HG02981 (cell line): ENCODE data around the gene SLTM.
A peak's percentile ranks its signal among the peaks of the same experiment; 100 is the strongest.
"Not testable (repeated sequence)": the region's sequence is repeated elsewhere in the genome, so short reads cannot be mapped to it uniquely, and the experiment has no call there.

ENCODE experiments used
- ATAC-seq: cut with Tn5 transposase; IDR thresholded peaks from one replicate; pipeline ENCODE4 v1.9.1; 2021; ENCODE audit warnings: mild to moderate bottlenecking, moderate library complexity; ENCODE audit not compliant: unreplicated experiment

SLTM gene

DNA sequence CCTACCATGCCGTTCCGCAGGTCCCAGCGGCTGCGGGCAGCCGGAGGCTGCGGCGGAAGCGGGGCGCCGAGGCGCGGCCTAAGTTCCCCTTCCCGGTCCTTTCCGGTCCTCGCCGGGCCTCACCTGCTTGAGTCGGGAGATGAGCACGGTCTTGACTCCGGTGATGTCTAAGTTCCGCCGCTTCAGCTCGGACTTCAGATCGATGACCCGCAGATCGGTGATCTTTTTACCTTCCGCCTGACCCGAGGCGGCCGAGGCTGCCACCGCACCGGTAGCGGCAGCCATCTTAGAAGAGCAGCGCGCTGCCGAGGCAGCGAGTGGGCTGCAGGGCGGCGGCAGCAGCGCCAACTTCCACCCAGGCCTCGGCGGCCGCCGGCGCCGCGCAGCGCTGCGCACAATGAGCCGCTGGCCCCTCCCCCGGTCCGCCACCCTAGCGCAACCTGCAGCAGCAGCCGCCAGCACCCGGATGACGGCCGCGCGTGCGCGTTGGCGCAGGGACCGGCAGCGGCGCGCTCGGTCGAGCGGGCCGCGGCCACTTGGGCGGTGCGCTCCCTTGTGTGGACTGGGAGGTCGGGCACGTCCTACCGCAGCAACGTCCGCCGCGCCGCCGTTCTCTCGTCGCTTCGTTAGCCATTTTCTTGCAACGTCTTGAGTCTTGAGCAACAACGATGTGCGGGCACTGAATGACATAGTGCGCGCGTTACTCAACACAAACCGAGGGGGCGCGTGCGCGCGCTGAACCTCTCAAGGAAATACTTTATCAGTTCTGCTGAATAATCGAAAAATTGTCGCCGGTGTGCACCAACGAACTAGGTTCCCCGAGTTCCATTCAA is at the start of gene SLTM:
Gene SLTM, minus strand, starts transcription at position 399 of the 833 bp plus-strand sequence. Its CDS starts 114 bp downstream, at position 285.
- ATAC-seq: peak; percentile 87

DNA sequence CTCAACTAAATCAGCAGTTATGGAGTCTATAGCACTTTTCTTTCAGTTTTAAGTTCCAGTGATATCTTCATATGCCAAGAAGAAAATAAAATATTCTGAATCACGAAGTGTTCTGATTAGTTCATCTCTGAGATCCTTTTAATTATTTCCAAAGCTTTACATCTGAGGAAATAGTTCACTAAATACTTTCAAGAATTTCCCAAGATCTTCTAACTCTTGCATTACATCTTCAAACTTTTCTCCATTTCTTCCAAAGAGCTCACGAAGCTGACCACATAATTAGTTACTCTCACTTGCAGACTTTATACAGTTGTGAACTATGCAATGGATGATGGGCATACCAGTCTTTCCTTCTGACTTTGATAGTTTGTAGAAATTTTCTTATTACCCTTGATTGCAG is 49.8 kb upstream of the SLTM start:
- no peak for ATAC-seq

DNA sequence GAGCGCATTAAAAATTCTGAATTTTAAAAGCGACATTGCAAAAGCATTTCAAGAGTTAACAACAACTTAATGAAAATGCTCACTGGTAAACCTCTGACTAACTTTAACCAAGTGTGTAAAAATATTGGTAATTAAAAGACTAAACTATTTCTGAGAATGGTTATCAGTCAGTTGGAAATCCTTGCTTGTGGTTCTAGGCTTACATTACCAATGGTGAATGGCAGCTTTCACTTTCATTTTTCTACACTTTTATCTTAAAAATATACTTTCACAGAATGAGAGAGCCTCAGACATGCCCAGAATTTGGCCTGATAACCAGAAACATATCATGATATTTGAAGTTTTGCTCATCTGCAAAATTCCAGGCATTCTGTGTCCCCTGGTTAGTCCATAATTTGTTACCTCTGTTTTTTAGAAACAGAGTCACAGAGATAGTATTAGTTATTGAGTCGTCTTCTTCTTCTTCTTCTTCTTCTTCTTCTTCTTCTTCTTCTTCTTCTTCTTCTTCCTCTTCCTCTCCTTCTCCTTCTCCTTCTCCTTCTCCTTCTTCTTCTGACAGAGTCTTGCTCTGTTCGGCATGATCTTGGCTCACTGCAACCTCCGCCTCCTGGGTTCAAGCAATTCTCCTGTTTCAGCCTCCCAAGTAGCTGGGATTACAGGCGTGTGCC is 48.5 kb upstream of the SLTM start:
- no peak for ATAC-seq

DNA sequence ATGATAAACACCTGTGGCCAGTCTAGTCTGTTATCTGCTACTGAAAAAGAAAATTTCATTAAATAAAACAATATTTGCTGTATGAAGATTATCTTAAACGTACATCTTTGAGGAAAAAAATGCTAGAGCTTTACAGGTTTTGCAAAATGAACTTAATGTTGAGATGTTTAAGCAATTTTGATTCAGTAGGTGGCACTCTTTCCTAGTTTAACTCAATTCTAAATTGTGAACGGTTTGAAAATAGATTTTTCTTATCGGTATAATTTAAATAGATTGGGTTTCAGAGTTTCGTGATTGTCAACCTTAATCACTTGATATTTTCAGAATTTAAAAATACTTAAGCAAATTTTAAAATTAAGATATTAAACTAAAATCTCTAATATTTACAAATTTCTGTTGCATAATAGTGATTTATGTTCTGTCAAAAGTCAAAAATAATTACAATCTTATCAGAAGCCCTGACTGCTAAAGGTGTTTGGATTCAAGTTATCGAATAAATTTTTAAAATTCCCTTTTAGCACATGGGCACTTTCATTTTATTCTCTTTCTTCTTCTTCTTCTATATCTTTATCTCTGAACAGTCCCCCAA is 47.0 kb upstream of the SLTM start:
- no peak for ATAC-seq

DNA sequence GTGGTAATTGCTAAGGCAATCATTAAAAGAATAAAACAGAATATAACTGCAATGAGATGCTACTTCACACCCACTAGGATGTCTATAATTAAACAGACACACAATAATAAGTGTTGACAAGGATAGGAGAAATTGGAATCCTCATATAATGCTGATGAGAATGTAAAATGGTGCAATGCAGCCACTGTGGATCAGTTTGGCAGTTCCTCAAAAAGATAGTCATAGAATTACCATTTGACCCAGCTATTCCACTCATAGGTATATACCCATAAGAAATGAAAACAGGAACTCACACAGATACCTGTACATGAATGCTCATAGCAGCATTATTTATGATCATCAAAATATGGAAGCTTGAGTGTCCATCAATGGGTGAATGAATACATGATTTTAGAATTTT is 44.4 kb upstream of the SLTM start:
- ATAC-seq: no peak

DNA sequence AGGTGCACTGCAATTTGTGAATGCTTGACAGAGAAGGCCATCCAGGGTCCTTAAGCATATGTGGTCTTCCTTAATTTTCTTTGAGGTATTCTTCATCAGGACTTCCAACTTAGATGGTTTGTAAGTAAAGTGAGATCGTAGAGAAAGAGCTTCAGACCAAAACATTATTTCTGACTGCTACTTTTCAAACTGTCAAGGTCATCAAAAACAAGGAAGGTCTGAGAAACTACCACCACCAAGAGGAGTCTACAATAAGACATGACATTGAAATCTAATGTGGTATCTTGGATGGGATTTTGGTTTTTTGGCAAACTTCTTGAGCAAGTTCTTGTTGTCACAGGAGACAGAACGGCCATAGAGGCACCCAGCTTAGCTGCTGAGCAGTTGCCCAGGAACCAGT is 34.0 kb upstream of the SLTM start:
- ATAC-seq: no peak

DNA sequence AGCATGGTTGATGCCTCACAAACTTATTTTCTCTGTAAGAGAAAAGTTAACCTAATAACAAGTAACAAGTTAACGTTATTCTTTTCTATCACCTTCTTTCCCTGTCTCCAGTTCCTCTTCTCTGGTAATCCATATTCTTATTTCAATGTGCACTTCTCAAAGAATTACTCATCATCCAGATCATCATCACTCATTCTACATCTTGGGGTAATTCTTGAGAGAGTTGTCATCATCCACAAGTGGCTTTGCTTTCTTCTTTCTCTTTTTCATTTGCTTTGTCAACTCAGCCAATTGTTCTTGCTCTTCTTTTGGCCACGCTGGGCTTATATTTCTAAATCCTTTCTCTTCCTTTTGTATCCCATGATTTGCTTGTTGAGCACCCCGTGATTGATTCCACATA is 33.2 kb upstream of the SLTM start:
- no peak for ATAC-seq

DNA sequence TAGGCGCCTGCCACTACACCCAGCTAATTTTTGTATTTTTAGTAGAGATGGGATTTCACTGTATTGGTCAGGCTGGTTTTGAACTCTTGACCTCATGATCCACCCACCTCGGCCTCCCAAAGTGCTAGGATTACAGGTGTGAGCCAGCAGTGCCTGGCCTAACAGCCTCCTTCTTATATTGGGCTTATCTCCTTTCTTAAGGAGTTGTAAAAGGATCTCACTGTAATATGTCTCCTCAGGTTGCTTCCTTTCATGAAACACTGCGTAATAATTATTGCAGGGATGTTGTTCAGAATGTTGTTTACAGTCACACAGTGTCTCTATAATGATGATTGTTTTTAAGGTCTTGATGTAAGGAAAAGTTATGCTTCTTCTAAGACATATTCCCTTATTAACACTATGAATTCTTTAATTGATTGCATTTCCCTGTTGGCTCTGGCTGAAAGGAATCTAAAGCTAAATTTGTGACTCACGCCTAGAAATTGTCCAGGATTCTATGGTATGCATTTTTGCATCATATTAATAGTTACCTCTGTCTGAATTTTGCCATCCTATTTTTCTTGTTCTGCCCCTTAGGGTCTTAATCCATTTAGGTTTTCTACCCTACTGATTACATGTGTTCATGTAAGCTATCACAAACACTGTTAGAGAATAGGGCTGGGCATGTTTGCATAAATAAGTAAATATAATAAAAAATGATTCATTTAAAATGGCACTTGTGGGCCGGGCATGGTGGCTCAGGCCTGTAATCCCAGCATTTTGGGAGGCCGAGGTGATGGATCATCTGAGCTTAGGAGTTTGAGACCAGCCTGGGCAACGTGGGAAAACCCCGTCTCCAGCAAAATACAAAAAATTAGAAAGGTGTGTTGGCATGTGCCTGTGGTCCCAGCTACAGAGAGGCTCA is 29.4 kb upstream of the SLTM start:
- ATAC-seq: no peak

DNA sequence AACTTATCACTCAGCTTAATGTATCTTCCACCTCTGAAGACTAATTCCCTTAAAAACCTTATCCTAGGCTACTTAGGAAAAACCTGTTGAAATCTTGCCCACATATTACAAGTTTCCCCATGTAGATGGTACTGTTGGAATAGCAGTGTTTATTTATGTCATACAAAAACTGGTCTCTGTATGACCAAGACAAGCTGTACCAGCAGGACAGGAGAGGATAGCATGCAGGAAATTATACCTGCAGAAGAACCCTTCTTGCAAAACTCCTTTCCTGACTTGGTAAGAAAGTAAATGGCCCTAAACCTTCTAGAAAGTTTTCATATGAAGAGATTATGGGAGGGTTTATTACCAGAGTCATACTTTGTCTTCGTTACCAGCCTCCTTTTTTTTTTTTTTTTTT is 28.7 kb upstream of the SLTM start:
- ATAC-seq: no peak

DNA sequence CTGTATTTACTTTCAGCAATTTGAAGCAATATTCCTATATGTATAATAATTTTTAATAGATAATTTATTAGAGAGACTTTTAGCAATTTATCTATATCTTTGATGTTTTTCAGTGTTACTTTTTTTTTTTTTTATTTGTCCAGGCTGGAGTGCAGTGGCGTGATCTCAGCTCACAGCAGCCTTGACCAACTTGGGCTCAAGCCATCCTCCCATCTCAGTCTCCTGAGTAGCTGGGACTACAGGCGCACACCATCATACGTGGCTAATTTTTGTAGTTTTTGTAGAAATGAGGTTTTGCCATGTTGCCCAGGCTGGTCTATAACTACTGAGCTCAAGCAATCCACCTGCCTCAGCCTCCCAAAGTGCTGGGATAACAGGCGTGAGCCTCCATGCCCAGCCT is 25.3 kb upstream of the SLTM start:
- ATAC-seq: no peak

DNA sequence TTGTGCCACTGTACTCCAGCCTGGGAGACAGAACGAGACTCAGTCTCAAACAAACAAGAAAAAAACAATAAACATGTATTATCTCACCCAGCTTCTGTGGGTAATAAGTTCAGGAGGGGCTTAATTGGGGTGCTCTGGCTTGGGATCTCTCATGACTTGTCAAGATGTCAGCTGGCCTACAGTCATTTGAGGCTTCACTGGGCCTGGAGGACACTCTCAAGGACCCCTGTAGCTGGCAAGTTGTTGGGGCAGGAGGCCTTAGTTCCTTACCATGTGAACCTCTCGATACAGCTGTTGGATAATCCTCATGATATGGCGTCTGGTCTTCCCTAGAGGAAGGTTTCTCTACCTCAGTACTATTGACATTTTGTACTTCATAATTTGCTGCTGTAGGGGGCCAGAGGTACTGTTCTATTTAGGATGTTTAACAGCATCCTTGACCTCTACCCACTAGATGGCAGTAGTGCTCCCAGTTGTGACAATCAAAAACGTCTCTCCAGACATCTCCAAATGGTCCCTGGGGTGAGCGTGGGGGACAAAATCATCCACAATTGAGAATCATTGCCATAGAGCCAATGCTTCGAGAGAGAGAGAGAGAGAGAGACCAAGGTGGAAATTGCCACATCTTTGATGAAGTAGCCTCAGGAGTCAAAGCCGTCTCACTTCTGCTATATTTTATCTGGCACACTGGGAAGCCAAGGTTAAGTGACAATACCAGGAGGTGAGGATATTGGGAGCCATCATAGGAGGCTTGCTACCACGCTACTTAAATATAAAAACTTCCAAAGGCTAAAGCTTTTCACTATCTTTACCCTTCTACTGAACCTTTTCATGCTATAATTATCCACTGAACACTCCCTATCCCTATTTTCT is 23.9 kb upstream of the SLTM start:
- ATAC-seq: peak; percentile 68

DNA sequence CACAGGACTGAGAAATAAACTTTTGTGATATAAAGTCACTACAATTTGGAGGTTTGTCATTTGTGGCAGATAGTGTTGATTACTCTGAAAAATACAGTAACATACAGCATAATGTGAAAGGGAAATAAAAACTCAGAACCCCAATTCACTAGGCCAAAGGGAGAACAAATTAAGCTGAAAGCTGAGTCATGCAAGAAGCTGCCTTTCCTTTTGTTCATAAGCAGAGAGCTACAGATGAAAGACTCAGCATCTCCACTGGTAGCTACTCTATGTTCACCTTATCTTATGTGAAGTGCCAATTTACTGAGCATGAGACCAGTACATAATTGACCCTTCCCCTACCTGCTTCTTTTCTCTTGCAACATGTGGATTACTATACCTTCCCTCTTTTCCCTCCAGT is 19.3 kb upstream of the SLTM start:
- ATAC-seq: no peak

DNA sequence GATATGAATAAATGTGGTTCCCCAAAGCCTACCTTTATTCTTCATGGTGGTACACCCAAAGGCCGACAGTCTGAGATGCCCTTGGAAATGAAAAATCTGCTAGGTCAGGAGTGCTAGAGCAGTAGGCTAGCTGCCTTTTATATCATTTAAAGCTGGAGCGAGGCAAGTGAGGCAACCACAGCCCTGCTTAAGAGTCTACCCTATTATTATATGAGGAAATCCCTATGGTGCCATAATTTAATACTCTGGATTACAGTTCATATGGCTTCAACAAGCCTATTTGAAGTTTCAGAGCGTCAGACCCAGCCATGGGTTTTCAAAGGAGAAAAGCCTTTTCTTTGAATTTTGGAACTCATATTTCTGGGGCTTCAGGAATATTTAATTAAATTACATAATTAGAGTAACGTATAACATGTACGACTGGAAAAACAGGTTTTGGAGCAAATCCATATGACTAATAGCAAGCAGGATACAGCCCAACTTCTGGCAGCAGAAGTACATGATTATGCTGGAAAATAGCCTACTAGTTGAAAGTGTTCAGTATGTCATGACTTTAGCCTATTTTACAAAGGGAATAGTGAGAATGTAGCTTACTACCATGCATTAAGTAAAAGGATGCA is 18.0 kb upstream of the SLTM start:
- ATAC-seq: no peak

DNA sequence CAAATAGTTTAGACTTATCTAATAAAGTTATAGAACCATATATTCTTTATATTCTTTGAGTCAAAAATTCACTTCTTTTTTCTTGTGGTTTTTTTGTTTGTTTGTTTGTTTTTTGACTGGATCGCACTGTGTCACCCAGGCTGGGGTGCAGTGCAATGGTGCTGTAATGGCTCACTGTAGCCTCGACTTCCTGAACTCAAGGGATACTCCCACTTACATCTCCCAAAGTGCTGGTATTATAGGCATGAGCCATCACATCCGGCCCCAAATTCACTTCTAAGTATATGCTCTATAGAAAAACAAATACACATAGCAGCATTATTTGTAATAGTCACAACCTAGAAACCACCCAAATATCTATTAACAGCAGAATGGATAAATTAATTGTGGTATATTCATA is 13.7 kb upstream of the SLTM start:
- no peak for ATAC-seq

DNA sequence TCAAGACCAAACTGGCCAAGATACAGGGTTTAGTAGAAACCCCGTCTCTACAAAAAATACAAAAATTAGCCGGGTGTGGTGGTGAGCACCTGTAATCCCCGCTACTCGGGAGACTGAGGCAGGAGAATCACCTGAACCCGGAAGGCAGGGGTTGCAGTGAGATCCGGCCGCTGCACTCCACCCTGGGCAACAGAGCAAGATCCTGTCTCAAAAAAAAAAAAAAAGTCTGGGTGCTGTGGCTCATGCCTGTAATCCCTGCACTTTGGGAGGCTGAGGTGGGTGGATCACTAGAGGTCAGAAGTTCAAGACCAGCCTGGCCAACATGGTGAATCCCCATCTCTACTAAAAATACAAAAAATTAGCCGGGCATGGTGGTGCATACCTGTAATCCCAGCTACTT is 1.5 kb upstream of the SLTM start:
- not testable (repeated sequence) for ATAC-seq

DNA sequence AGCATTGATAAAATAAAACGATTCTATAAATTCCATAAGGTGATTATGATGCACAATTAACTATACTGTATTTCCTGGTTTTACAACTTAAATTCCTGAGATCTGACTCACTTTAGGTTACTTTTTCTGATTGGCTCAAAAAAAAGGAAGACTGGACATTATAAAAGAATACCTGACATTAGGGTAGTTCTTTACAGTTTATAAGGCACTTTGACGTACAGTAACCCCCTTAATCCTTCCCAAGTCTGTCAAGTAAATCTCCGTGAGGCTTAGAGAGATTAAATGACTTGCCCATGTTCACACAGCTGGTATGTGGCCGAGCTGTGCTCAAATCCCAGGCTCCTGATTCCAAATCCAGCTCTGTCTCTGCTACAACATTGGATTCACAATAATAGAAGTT is 1.0 kb upstream of the SLTM start:
- no peak for ATAC-seq

DNA sequence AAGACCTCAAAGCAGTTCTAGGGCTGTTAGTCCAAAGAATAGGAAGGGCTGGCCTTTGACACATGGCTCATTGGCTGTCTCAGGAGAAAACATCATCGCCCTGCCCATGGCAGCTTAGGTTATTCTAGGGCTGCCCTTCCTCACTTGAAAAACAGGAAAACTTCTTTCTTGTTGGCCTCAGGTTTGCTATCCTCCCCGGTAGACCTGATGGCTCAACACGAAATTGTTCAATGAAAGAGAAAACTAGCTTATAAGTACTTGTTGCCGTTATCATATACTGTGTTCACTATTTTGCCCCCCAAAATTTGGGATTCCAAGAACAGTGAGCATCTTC is 602 bp upstream of the SLTM start:
- ATAC-seq: no peak

DNA sequence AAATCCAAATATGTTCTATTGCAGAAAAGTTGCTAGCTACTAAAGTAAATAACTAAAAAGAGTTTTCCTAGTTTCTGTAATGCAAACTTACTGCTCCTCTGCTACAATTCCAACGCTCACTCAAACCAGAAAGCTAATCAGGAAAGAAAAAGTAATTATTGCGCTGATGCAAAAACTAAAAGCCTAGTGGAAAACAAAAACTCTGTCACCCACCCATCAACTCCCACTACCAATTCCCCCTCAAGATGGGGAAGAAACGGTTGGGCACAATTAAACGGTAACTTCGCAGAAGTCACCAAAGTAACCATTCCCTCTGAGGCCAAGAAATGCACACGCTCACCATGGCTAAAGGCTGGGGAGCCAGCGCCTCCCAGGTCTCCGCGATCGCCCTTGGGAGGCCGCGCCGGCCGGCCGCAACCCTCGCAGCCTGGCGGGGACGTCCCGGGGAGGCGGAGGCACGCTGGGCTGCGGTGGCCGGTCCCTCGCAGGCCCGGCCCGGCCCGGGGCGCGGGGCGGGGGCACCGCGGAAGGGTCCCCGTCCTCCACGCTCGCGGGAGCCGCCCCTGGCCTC is 684 bp downstream of the SLTM start:
- peak; percentile 32 for ATAC-seq

DNA sequence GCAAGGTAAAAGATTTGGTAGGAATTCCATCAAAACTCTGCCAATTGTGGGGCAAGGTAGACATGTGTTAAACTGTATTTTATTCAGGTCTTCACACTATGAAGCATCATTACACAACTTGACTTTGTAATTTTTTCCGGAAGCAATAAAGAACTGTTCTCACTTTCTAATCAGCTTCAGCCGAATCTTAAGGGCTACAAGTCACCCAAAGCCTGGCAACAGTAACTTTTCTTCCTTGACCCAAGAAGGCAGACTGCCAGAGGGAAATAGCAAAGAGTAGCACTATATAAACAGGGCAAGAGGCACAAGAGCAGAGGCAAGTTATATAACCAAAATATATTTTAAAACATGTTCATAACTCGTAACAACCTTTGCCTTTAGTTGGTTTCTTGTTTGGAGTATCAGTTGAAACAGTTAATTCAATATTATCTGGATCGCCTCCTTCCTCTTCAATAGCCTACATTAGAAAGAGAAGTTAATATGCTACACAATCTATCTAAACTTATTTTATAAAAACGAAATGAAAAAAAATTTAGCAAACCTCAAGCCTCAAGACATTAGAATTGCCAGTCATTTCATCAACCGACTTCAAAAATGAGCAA is 1.4 kb downstream of the SLTM start:
- ATAC-seq: no peak
